Gastroesophageal sphincter (tissue), 4 donors: Measurements from ENCODE around the gene NKAIN2. TPM values are rescaled to one million over a fixed set of nuclear protein-coding genes. Genes with fewer than 3 reads are reported as not detected.

Source experiments
- ATAC-seq: fragments of 150-250 bp; one replicate; pipeline ENCODE4 v1.9.1; 2016; ENCODE audit warnings: mild to moderate bottlenecking, moderate library complexity
- H3K27ac ChIP-seq, 4 donors: fragments of 200-600 bp; sonication (generic) in 3 of 4; 1 replicate in 3 of 4; 2 replicates in 1 of 4; pipeline ENCODE4 v1.5.1; 2016 to 2019
- H3K27me3 ChIP-seq: fragments of 200-600 bp; sonication (generic); one replicate; pipeline ENCODE4 v1.5.1; 2019
- H3K36me3 ChIP-seq, 2 donors: fragments of 200-600 bp; sonication (generic); one replicate each; pipeline ENCODE4 v1.5.1; 2019; ENCODE audit warnings: control low read depth in 1 of 2
- H3K4me1 ChIP-seq, 3 donors: fragments of 200-600 bp; sonication (generic); 1 replicate in 2 of 3; 2 replicates in 1 of 3; pipeline ENCODE4 v1.5.1; 2016 to 2019; ENCODE audit warnings: control low read depth in 2 of 3
- H3K4me3 ChIP-seq, 2 donors: fragments of 200-600 bp; sonication (generic); one replicate each; pipeline ENCODE4 v1.5.1; 2019; ENCODE audit warnings: mild to moderate bottlenecking in 1 of 2, moderate library complexity in 1 of 2
- H3K9me3 ChIP-seq, 3 donors: fragments of 200-600 bp; sonication (generic); one replicate each; pipeline ENCODE4 v1.5.1; 2017 to 2019; ENCODE audit warnings: control low read depth in 2 of 3
- EP300 ChIP-seq: sonication (generic); formaldehyde crosslinking; IDR thresholded peaks from one replicate; pipeline ENCODE4 v1.6.1; 2017; ENCODE audit warnings: antibody characterized with exemption, mild to moderate bottlenecking
- POLR2A ChIP-seq, 2 donors: fragments of 450-650 bp; IDR thresholded peaks; one replicate each; pipeline ENCODE4 v1.6.1; 2017; ENCODE audit warnings: antibody characterized with exemption in 2 of 2, mild to moderate bottlenecking in 2 of 2, moderate library complexity in 1 of 2
- POLR2AphosphoS5 ChIP-seq: sonication (generic); formaldehyde crosslinking; IDR thresholded peaks from one replicate; pipeline ENCODE4 v1.6.1; 2017; ENCODE audit warnings: antibody characterized with exemption
- WGBS, 2 donors: methylation state at CpG; one replicate each; pipeline ENCODE4 v1.1.5; 2018; ENCODE audit warnings: low coverage in 1 of 2; 5-methylcytosine and 5-hydroxymethylcytosine counted together
- total RNA-seq, 4 donors: library from RNA; depleted of rRNA; stranded (reverse); fragments of >200 nt; gene quantifications; one replicate each; pipeline ENCODE4 v1.1.0, GENCODE V29; 2016
- TF ChIP-seq, protein P1 (sequence below), 4 experiments: fragments of 200-600 bp in 2 of 4; fragments of 450-650 bp in 2 of 4; sonication (generic) in 1 of 4; IDR thresholded peaks; one replicate each; pipeline ENCODE4 v1.5.1; 2017 to 2019; ENCODE audit warnings: antibody characterized with exemption in 4 of 4, mild to moderate bottlenecking in 2 of 4, moderate library complexity in 2 of 4

The NKAIN2 gene
- total RNA-seq, 4 donors from 2014 or later, result 0.23 to 3.2 TPM; not detected in 2

DNA sequence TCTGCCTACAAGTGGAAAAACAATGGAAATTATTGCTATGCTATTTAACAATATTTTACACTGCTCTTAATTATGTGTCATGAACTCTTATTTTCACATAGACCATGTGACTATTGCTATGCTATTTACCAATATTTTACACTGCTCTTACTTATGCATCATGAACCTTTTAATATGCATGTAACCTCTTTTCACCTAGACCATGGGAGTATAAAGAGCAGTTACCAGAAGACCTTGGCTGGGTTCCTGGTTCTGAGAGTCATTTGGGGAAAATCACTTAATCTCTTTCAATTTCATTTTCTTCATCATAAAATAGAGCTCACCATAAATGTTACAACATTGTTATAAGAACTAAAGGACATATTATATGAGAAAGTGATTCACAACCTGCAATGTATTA lies 934.8 kb downstream of the NKAIN2 start:
- ATAC-seq, result no peak
- Histone ChIP-seq H3K4me3 (no peak overlapping the region), H3K9me3 (peaks cover 0 to 8% (median 0%) of the 10 kb centered on the region in 3 donors), H3K27me3 (no peaks in the 10 kb centered on the region), H3K4me1 (no peaks in the 10 kb centered on the region), H3K36me3 (no peaks in the 10 kb centered on the region), H3K27ac (no peak overlapping the region)
- TF ChIP-seq POLR2A (IDR thresholded peaks at IDR 0.05) (no peak), POLR2AphosphoS5 (no peak), EP300 (no peak)
- TF ChIP-seq, protein P1, sequence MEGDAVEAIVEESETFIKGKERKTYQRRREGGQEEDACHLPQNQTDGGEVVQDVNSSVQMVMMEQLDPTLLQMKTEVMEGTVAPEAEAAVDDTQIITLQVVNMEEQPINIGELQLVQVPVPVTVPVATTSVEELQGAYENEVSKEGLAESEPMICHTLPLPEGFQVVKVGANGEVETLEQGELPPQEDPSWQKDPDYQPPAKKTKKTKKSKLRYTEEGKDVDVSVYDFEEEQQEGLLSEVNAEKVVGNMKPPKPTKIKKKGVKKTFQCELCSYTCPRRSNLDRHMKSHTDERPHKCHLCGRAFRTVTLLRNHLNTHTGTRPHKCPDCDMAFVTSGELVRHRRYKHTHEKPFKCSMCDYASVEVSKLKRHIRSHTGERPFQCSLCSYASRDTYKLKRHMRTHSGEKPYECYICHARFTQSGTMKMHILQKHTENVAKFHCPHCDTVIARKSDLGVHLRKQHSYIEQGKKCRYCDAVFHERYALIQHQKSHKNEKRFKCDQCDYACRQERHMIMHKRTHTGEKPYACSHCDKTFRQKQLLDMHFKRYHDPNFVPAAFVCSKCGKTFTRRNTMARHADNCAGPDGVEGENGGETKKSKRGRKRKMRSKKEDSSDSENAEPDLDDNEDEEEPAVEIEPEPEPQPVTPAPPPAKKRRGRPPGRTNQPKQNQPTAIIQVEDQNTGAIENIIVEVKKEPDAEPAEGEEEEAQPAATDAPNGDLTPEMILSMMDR (IDR thresholded peaks at IDR 0.05), result no peak

DNA sequence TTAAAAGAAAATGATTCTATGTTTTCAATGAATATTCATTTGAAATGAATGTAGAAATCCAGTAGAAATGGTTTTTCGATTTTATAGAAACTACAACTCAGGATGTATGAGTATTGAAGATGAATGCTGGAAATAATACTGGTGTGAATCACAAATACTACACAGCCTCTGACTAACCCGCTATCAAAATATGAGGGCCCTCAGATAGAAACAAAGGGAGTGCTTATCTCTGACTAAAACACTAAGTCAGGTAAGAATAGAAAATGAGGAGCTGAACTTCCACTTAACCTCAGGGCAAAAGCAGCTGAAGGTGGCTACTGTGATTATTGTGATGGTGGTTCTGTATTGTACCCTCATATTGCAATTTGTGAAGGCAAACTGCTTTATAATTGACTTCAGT lies 937.7 kb downstream of the NKAIN2 start:
- WGBS, 2 donors, result 100% methylated on average over 2 of the region's 2 CpGs
- no peak overlapping the region for H3K4me3 ChIP-seq
- no peaks in the 10 kb centered on the region for H3K36me3 ChIP-seq
- no peaks in the 10 kb centered on the region for H3K9me3 ChIP-seq
- H3K4me1 ChIP-seq, result no peaks in the 10 kb centered on the region
- TF ChIP-seq POLR2AphosphoS5, result no peak
- TF ChIP-seq, protein P1 (IDR thresholded peaks at IDR 0.05), result no peak
- TF ChIP-seq POLR2A (IDR thresholded peaks at IDR 0.05), result no peak
- no peak for TF ChIP-seq EP300
- H3K27me3 ChIP-seq, result no peaks in the 10 kb centered on the region
- ATAC-seq, result no peak
- H3K27ac ChIP-seq, result no peak overlapping the region

DNA sequence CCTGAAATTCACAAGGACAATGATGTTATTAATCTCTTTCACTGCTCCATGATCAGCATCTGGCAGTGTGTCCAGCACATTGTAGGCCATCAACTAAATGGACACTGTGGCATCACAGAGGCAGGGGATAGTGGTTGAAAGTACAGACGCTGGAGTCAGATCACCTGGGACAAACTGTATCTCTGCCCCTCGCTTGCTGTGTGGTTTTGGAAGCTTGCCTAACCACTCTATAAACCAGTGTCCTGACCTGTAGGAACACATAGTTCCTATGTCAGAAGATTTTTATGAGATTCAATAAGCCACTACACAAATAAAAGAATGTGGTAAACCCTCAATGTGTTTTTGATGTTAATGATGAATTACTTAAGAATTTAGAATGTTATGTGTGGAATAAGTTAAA lies 939.3 kb downstream of the NKAIN2 start:
- no peaks in the 10 kb centered on the region for H3K27me3 ChIP-seq
- WGBS, 2 donors, result 78 to 92% methylated on average over 2 of the region's 2 CpGs
- H3K4me1 ChIP-seq, result peaks cover 0 to 9% (median 0%) of the 10 kb centered on the region in 3 donors
- no peak for ATAC-seq
- no peaks in the 10 kb centered on the region for H3K36me3 ChIP-seq
- H3K27ac ChIP-seq, result no peak overlapping the region
- H3K9me3 ChIP-seq, result no peaks in the 10 kb centered on the region
- no peak for TF ChIP-seq POLR2AphosphoS5
- TF ChIP-seq EP300, result no peak
- no peak for TF ChIP-seq POLR2A (IDR thresholded peaks at IDR 0.05)
- TF ChIP-seq, protein P1 (IDR thresholded peaks at IDR 0.05), result no peak
- no peak overlapping the region for H3K4me3 ChIP-seq

DNA sequence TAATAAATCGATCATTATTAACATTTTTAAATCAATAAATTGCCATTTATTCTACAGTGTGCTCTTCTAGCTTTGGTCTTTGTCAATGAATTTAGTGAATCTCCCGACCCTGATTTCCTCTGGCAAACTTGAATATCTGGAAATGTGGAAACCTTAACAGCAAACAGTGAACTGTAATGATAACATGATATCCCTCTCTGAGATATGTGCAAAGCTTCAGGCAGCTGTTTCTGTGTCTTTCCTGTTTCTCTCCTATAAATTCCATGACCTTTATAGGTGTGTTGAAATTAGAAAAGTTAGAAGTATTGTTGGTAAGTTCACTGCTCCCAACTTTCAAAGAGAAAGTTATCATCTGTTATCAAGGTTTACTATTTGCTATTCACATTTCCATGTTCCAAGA lies 939.8 kb downstream of the NKAIN2 start:
- no peak overlapping the region for H3K27ac ChIP-seq
- TF ChIP-seq EP300 (no peak), POLR2AphosphoS5 (no peak), POLR2A (IDR thresholded peaks at IDR 0.05) (no peak)
- TF ChIP-seq, protein P1 (IDR thresholded peaks at IDR 0.05), result no peak
- no peak overlapping the region for H3K4me3 ChIP-seq
- H3K4me1 ChIP-seq, result peaks cover 0 to 9% (median 0%) of the 10 kb centered on the region in 3 donors
- no peaks in the 10 kb centered on the region for H3K9me3 ChIP-seq
- ATAC-seq, result no peak
- H3K36me3 ChIP-seq, result no peaks in the 10 kb centered on the region
- H3K27me3 ChIP-seq, result no peaks in the 10 kb centered on the region
- 80 to 85% methylated on average over 2 of the region's 2 CpGs for WGBS, 2 donors

DNA sequence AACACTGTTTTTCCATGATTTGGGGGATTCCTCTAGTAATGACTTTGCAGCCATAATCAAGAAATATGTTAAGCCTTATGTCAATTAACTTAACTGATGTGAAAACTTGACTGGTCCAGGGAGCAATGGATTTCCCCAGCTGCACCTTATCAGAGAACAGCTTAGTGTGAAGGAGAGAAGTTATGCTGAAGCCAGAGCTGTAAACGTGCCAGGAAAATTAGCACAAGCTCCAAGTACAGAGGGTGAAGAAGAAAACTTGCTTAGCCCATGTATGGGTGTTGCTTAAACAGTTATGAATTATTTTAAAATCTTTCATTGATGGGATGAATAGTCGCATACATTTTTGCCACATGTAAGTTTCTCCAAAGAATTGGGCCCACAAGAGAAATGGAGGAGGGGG lies 943.7 kb downstream of the NKAIN2 start:
- H3K4me3 ChIP-seq, result no peak overlapping the region
- H3K27ac ChIP-seq, result no peak overlapping the region
- H3K4me1 ChIP-seq, result peaks cover 0 to 9% (median 0%) of the 10 kb centered on the region in 3 donors
- H3K27me3 ChIP-seq, result no peaks in the 10 kb centered on the region
- 18 to 20% methylated on average over 1 to 2 of the region's 2 CpGs for WGBS, 2 donors
- no peaks in the 10 kb centered on the region for H3K36me3 ChIP-seq
- no peak for ATAC-seq
- no peak for TF ChIP-seq POLR2AphosphoS5
- no peak for TF ChIP-seq POLR2A (IDR thresholded peaks at IDR 0.05)
- no peak for TF ChIP-seq EP300
- TF ChIP-seq, protein P1 (IDR thresholded peaks at IDR 0.05), result no peak
- H3K9me3 ChIP-seq, result no peaks in the 10 kb centered on the region
